NT2/D1 (cell line): ENCODE measurements around the gene SORBS1.

ENCODE experiments used
- DNase-seq: peaks from one replicate; pipeline ENCODE4 v3.0.0-alpha.2; 2011; ENCODE audit warnings: low read depth, low spot score
- H3K27me3 ChIP-seq: 2 replicates; pipeline ENCODE4 v1.6.0; 2011; ENCODE audit warnings: mild to moderate bottlenecking; ENCODE audit not compliant: insufficient read length, insufficient read depth
- H3K36me3 ChIP-seq: 2 replicates; pipeline ENCODE4 v1.6.1; 2011; ENCODE audit warnings: mild to moderate bottlenecking, low read length, mixed read lengths; ENCODE audit not compliant: insufficient read depth, insufficient read length
- H3K4me1 ChIP-seq: 2 replicates; pipeline ENCODE4 v1.5.1; 2011; ENCODE audit not compliant: insufficient read depth, insufficient read length
- H3K4me3 ChIP-seq: 2 replicates; pipeline ENCODE4 v1.5.1; 2011; ENCODE audit warnings: low read depth; ENCODE audit not compliant: insufficient read length
- H3K9ac ChIP-seq: 2 replicates; pipeline ENCODE4 v1.6.0; 2011; ENCODE audit warnings: low read depth; ENCODE audit not compliant: insufficient read length
- H3K9me3 ChIP-seq: 2 replicates; pipeline ENCODE4 v1.5.1; 2011; ENCODE audit warnings: mild to moderate bottlenecking, low read length; ENCODE audit not compliant: insufficient read depth
- SUZ12 ChIP-seq: IDR thresholded peaks from 2 replicates; pipeline ENCODE4 v1.6.1; 2011; ENCODE audit not compliant: insufficient read length, insufficient read depth; ENCODE audit errors: extremely low read depth
- YY1 ChIP-seq: IDR thresholded peaks from 2 replicates; pipeline ENCODE4 v1.6.1; 2011; ENCODE audit not compliant: insufficient read length, insufficient read depth
- ZNF274 ChIP-seq: IDR thresholded peaks from 2 replicates; pipeline ENCODE4 v1.6.1; 2011; ENCODE audit warnings: mild to moderate bottlenecking, low read depth, low read length

SORBS1 gene

DNA sequence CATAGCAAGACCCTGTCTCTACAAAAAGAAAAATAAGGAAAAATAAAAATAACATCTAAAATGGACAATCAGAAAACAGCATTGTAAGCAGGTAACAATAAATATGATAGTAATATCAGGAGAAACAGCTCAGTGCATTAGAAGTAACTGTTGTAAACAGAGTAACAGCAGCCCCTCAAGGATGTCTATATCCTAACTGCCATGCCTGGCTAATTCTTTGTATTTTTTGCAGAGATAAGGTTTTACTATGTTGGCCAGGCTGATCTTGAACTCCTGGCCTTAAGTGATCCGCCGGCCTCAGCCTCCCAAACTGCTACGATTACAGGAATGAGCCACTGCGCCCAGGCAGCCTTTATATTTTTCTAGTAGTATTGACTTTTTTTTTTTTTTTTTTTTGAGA, 7.5 kb downstream of the SORBS1 start:
- peaks cover 4% of the 10 kb centered on the region for H3K4me1 ChIP-seq
- no peak for TF ChIP-seq YY1
- no peak for TF ChIP-seq ZNF274
- TF ChIP-seq SUZ12 = no peak
- peaks cover 4% of the 10 kb centered on the region; the same call in 1 of the 2 replicates for H3K9me3 ChIP-seq
- no peak for DNase-seq
- H3K36me3 ChIP-seq = no peaks in the 10 kb centered on the region
- no peak overlapping the region for H3K9ac ChIP-seq
- H3K27me3 ChIP-seq = peaks cover 2% of the 10 kb centered on the region
- no peak overlapping the region for H3K4me3 ChIP-seq

- peak; percentile 36 for DNase-seq
- H3K9me3 ChIP-seq = peaks cover 4% of the 10 kb centered on the region; the same call in 1 of the 2 replicates
- no peak overlapping the region for H3K9ac ChIP-seq
- H3K4me1 ChIP-seq = peaks cover 4% of the 10 kb centered on the region
- H3K36me3 ChIP-seq = no peaks in the 10 kb centered on the region
- H3K4me3 ChIP-seq = no peak overlapping the region
- no peak for TF ChIP-seq ZNF274
- no peak for TF ChIP-seq SUZ12
- no peak for TF ChIP-seq YY1
- H3K27me3 ChIP-seq = peaks cover 2% of the 10 kb centered on the region
These were observed 8.4 kb downstream of the SORBS1 start for GRCh38 chr10:95552679-95553342.

DNA sequence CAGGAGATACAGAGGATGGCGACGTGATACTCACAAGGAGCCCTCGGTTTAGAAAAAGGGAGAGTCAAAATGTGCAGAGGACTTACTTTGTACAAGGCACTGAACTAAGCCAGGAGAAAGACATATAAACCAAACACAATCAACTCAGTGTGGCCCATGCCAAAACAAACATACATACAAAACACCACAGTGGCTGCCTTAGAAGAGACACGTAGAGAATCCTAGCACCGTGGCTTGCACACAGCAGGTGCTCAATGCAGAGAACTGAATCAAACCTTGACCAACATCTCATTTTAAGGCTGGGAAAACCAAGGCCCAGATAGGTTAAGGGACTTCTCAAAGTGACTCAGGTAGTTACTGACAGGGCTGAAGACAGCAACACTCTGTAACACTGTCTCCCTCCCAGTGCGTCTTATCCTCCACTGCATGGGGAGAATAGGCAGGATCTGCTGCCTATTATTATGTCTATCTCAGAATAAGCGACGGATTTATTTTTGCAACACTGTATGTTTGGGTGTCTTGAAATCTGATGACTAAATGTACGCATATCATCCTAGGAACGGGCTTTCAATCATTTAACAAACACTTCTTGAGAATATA, 11.0 kb downstream of the SORBS1 start:
- H3K9ac ChIP-seq = no peak overlapping the region
- H3K4me1 ChIP-seq = peaks cover 2% of the 10 kb centered on the region
- no peaks in the 10 kb centered on the region for H3K27me3 ChIP-seq
- DNase-seq = no peak
- H3K9me3 ChIP-seq = peaks cover 4% of the 10 kb centered on the region; the same call in 1 of the 2 replicates
- H3K36me3 ChIP-seq = no peaks in the 10 kb centered on the region
- TF ChIP-seq YY1 (no peak), ZNF274 (no peak), SUZ12 (no peak)
- no peak overlapping the region for H3K4me3 ChIP-seq

DNA sequence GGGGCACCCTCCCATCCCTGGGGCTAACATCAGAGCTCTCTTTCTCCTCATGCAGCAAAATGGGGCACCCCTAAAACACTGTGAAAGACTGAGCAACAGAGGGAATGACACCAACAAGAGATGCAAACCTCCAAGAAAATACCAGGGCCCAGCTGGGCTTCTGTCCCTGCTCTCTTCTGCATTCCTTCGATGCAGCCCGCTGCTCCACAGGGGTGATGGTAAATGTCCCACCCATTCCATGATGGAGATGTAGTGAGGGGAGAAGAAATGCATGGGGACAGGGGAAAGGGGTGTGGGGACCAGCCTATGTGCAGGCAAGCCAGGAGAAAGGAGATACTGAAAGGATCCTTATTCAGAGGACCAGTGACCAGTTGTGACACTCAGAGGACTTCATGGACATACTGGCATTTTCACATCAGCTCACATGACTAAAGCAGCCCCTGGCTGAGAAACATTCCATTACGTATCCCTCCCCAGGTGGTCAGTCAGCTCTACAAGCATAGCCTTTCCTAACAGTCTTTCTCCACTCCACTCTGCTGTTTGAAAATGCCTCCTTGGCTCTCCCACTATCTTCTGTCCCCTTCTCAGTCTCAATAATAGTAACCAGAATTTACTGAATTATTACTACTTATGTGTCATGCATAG, 13.3 kb downstream of the SORBS1 start:
- Histone ChIP-seq H3K36me3 (no peaks in the 10 kb centered on the region), H3K9ac (no peak overlapping the region), H3K9me3 (no peaks in the 10 kb centered on the region), H3K4me3 (no peak overlapping the region), H3K27me3 (no peaks in the 10 kb centered on the region), H3K4me1 (peaks cover 5% of the 10 kb centered on the region)
- TF ChIP-seq ZNF274 (no peak), YY1 (no peak), SUZ12 (no peak)
- no peak for DNase-seq

- no peaks in the 10 kb centered on the region for H3K9me3 ChIP-seq
- DNase-seq = no peak
- H3K4me1 ChIP-seq = peaks cover 5% of the 10 kb centered on the region
- H3K4me3 ChIP-seq = no peak overlapping the region
- TF ChIP-seq YY1 = no peak
- no peak for TF ChIP-seq SUZ12
- TF ChIP-seq ZNF274 = no peak
- no peaks in the 10 kb centered on the region for H3K27me3 ChIP-seq
- no peaks in the 10 kb centered on the region for H3K36me3 ChIP-seq
- no peak overlapping the region for H3K9ac ChIP-seq
These were observed 14.0 kb downstream of the SORBS1 start for GRCh38 chr10:95547197-95547596.

DNA sequence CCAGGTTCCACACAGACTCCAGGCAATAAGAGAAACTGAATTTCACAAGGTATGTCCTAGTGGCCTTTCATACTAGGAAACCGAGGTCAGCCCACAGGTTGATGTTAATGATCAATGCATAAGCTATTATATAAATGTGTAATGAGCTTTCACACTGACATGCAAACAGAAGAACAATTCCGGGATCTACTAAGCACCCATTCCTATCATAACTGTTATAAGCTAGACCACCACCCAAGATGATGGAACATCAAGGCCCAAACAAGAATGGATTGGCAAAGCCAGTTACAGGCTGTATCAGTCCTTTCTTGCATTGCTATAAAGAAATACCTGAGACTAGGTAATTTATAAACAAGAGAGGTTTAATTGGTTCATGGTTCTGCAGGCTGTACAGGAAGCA, 15.2 kb downstream of the SORBS1 start:
- DNase-seq = no peak
- Histone ChIP-seq H3K27me3 (no peaks in the 10 kb centered on the region), H3K4me1 (peaks cover 4% of the 10 kb centered on the region), H3K9me3 (no peaks in the 10 kb centered on the region), H3K36me3 (no peaks in the 10 kb centered on the region), H3K4me3 (no peak overlapping the region), H3K9ac (no peak overlapping the region)
- TF ChIP-seq ZNF274 (no peak), SUZ12 (no peak), YY1 (no peak)

DNA sequence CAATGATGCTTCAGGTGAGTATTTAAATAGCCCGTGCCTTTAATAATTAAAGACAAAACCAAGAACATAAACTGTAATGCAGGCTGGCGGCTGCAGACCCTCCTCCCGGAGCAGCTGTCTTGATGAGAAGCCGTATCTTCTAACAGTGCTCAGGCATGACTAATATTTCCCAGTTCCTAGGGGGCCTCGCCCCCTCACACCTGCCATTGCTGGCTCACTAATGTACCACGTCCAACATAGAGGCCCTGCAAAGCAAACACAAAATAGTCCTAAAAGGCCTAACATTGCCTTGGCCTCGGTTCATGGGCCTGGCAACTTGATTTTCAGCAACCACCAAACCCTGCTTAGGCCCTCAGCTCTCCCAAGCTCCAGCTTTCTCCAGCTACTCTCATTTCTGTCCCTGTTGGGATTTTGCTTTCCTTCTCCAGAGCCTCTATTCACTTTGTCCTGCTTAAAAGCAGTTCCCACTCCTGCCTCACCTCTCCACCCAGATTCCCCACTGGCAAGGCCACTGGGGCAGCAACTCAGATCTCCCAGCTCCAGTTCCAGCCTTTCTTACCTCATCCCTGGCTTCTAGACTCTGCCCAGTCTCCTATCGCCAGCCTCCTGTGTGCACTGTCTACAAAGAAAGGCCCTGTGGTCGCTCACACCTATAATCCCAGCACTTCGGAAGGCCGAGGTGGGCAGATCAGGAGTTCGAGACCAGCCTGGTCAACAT, 16.2 kb downstream of the SORBS1 start:
- Histone ChIP-seq H3K9me3 (no peaks in the 10 kb centered on the region), H3K4me3 (no peak overlapping the region), H3K9ac (no peak overlapping the region), H3K36me3 (no peaks in the 10 kb centered on the region), H3K4me1 (peaks cover 4% of the 10 kb centered on the region), H3K27me3 (no peaks in the 10 kb centered on the region)
- DNase-seq = no peak
- TF ChIP-seq SUZ12 (no peak), ZNF274 (no peak), YY1 (no peak)
